Neuronal stem cell (in vitro differentiated cells): ENCODE data around the gene STK32A.
A peak's percentile ranks its signal among the peaks of the same experiment; 100 is the strongest.

ENCODE experiments used
- DNase-seq: peaks from one replicate; pipeline ENCODE4 v3.0.0-alpha.2; 2013; ENCODE audit warnings: low spot score
- H2AFZ ChIP-seq: one replicate; pipeline ENCODE4 v1.6.1; 2013; ENCODE audit warnings: mild to moderate bottlenecking, low read length, inconsistent platforms
- H2AK5ac ChIP-seq: 2 replicates; pipeline ENCODE4 v1.6.1; 2013; ENCODE audit warnings: low read depth, mild to moderate bottlenecking, inconsistent platforms, low read length, moderate library complexity, mixed read lengths
- H2BK120ac ChIP-seq: 2 replicates; pipeline ENCODE4 v1.6.1; 2013; ENCODE audit warnings: low read depth, mild to moderate bottlenecking, inconsistent platforms, low read length, moderate library complexity, mixed read lengths
- H2BK12ac ChIP-seq: one replicate; pipeline ENCODE4 v1.6.1; 2013; ENCODE audit warnings: low read length, inconsistent platforms
- H2BK15ac ChIP-seq: 2 replicates; pipeline ENCODE4 v1.6.1; 2013; ENCODE audit warnings: mild to moderate bottlenecking, low read length, inconsistent platforms, mixed read lengths
- H2BK5ac ChIP-seq: one replicate; pipeline ENCODE4 v1.6.1; 2013; ENCODE audit warnings: inconsistent platforms, mild to moderate bottlenecking, low read length, moderate library complexity
- H3K14ac ChIP-seq: one replicate; pipeline ENCODE4 v1.6.1; 2013; ENCODE audit warnings: low read length, inconsistent platforms
- H3K18ac ChIP-seq: 2 replicates; pipeline ENCODE4 v1.6.1; 2013; ENCODE audit warnings: low read length, inconsistent platforms
- H3K23ac ChIP-seq: 2 replicates; pipeline ENCODE4 v1.6.1; 2013; ENCODE audit warnings: low read depth, mild to moderate bottlenecking, mixed read lengths, low read length, inconsistent platforms; ENCODE audit not compliant: poor library complexity
- H3K27ac ChIP-seq: replicated peaks from 3 replicates; pipeline ENCODE4 v1.5.1; 2013; ENCODE audit warnings: low read length, inconsistent platforms
- H3K27me3 ChIP-seq, 3 experiments: 2 replicates each; pipeline ENCODE4 v1.6.1; 2013; ENCODE audit warnings: low read length in 3 of 3, mild to moderate bottlenecking in 2 of 3, inconsistent platforms in 1 of 3, low read depth in 1 of 3, mixed read lengths in 1 of 3, moderate library complexity in 1 of 3; ENCODE audit not compliant: control insufficient read depth in 3 of 3, insufficient read depth in 3 of 3
- H3K36me3 ChIP-seq, 2 donors: replicated peaks in 1 of 2; 2 replicates each; pipeline ENCODE4 v1.6.1; 2013; ENCODE audit warnings: low read length in 2 of 2; ENCODE audit not compliant: control insufficient read depth in 2 of 2, insufficient read depth in 2 of 2
- H3K4ac ChIP-seq: 2 replicates; pipeline ENCODE4 v1.6.1; 2013; ENCODE audit warnings: inconsistent platforms, mild to moderate bottlenecking, low read length, moderate library complexity
- H3K4me1 ChIP-seq, 2 donors: 1 replicate in 1 of 2; 2 replicates in 1 of 2; pipeline ENCODE4 v1.6.1; 2013; ENCODE audit warnings: low read length in 2 of 2, low read depth in 1 of 2; ENCODE audit not compliant: control insufficient read depth in 2 of 2, insufficient read depth in 1 of 2
- H3K4me2 ChIP-seq: one replicate; pipeline ENCODE4 v1.6.1; 2013; ENCODE audit warnings: mild to moderate bottlenecking, low read length, inconsistent platforms; ENCODE audit not compliant: insufficient read depth, poor library complexity, severe bottlenecking
- H3K4me3 ChIP-seq, 2 donors: 2 replicates each; pipeline ENCODE4 v1.5.1; 2013; ENCODE audit warnings: low read length in 2 of 2, mild to moderate bottlenecking in 2 of 2, inconsistent platforms in 1 of 2, moderate library complexity in 1 of 2
- H3K79me1 ChIP-seq: one replicate; pipeline ENCODE4 v1.6.1; 2013; ENCODE audit warnings: low read depth, mild to moderate bottlenecking, inconsistent platforms, low read length, moderate library complexity
- H3K9ac ChIP-seq: one replicate; pipeline ENCODE4 v1.6.1; 2013; ENCODE audit warnings: mild to moderate bottlenecking, low read depth, low read length, inconsistent platforms; ENCODE audit not compliant: poor library complexity
- H3K9me3 ChIP-seq, 2 donors: replicated peaks in 1 of 2; 2 replicates each; pipeline versions ENCODE3 to v1.6.1; 2013; ENCODE audit warnings: low read length in 2 of 2, mild to moderate bottlenecking in 2 of 2, inconsistent platforms in 1 of 2, low read depth in 1 of 2, mixed read lengths in 1 of 2, moderate library complexity in 1 of 2; ENCODE audit not compliant: control insufficient read depth in 2 of 2, insufficient read depth in 1 of 2
- H4K8ac ChIP-seq: one replicate; pipeline ENCODE4 v1.6.1; 2013; ENCODE audit warnings: low read depth, mild to moderate bottlenecking, inconsistent platforms, low read length, moderate library complexity
- H4K91ac ChIP-seq: one replicate; pipeline ENCODE4 v1.6.1; 2013; ENCODE audit warnings: low read length, low read depth, mild to moderate bottlenecking, inconsistent platforms; ENCODE audit not compliant: poor library complexity
- WGBS, 2 donors: extraction: QIAGEN DNeasy Blood & Tissue Kit; methylation state at CpG; one replicate each; pipeline ENCODE4 v1.1.7; 2013; ENCODE audit warnings: missing lambda C conversion rate in 2 of 2, mixed read lengths in 1 of 2; ENCODE audit not compliant: insufficient read length in 2 of 2, insufficient replicate concordance in 1 of 2; ENCODE audit errors: extremely low coverage in 2 of 2; 5-methylcytosine and 5-hydroxymethylcytosine counted together

Gene STK32A

DNA sequence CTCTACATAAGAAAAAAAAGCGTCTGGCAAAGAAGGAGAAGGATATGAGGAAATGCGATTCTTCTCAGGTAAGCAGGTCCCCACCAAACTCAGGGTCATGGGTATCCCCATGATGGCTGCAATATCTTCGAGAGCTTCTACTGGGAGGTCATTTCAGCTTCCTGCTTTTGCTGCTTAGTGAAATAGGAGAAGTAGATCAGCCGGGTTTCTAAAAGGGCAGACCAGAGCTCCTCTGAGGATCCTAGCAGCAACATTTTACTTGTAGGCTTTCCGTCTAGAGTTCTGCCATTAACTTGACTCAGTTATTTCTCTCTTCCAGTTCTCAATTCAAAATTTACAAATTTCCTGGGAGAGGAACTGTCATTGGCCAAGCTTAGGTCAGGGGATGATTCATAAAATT, 140.3 kb downstream of the STK32A start:
- Histone ChIP-seq H3K14ac (no peak overlapping the region), H2AFZ (no peak overlapping the region), H4K91ac (no peak overlapping the region), H2AK5ac (no peak overlapping the region), H4K8ac (no peak overlapping the region), H3K4me1 (no peaks in the 10 kb centered on the region), H3K27me3 (no peaks in the 10 kb centered on the region), H3K9ac (no peak overlapping the region), H2BK120ac (no peak overlapping the region), H2BK15ac (no peak overlapping the region), H2BK5ac (no peak overlapping the region), H3K27ac (no peak overlapping the region), H3K9me3 (peaks cover 4 to 8% of the 10 kb centered on the region in 2 donors), H3K79me1 (no peaks in the 10 kb centered on the region), H2BK12ac (no peak overlapping the region), H3K18ac (no peak overlapping the region), H3K36me3 (no peaks in the 10 kb centered on the region), H3K4ac (no peak overlapping the region), H3K23ac (no peak overlapping the region), H3K4me2 (no peak overlapping the region), H3K4me3 (no peak overlapping the region)
- WGBS, 2 donors: no CpG with 5 or more reads among the region's 5 CpGs
- DNase-seq: no peak

DNA sequence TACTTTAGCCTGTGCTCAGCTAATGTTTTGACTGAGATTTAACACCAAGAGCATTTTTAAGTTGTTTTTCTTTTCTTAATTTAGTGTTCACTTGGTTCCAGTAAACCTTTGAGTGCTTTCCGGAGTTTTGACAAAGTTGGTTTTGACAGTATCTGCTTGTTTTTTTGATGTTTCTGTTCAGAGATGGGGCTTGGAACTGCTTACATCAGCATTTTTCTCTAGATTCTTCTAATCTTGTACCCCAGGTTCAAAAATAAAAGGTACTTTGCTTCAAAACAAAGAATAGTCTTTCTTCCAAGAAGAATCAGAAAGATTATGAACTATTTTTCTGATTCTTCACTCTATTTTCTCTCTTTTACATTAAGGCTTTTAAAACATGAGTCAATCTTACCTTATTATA, 142.9 kb downstream of the STK32A start:
- Histone ChIP-seq H3K27ac (no peak overlapping the region), H2BK15ac (no peak overlapping the region), H3K4ac (no peak overlapping the region), H2BK120ac (no peak overlapping the region), H3K79me1 (no peaks in the 10 kb centered on the region), H2BK12ac (no peak overlapping the region), H2AFZ (no peak overlapping the region), H3K27me3 (no peaks in the 10 kb centered on the region), H4K91ac (no peak overlapping the region), H3K9me3 (peaks cover 6 to 16% of the 10 kb centered on the region in 2 donors), H3K23ac (no peak overlapping the region), H4K8ac (no peak overlapping the region), H2BK5ac (no peak overlapping the region), H2AK5ac (no peak overlapping the region), H3K36me3 (no peaks in the 10 kb centered on the region), H3K9ac (no peak overlapping the region), H3K4me2 (no peak overlapping the region), H3K14ac (no peak overlapping the region), H3K4me1 (peaks cover 2% of the 10 kb centered on the region in 2 donors), H3K18ac (no peak overlapping the region), H3K4me3 (no peak overlapping the region)
- DNase-seq: no peak
- no CpG with 5 or more reads among the region's 1 CpG for WGBS, 2 donors

DNA sequence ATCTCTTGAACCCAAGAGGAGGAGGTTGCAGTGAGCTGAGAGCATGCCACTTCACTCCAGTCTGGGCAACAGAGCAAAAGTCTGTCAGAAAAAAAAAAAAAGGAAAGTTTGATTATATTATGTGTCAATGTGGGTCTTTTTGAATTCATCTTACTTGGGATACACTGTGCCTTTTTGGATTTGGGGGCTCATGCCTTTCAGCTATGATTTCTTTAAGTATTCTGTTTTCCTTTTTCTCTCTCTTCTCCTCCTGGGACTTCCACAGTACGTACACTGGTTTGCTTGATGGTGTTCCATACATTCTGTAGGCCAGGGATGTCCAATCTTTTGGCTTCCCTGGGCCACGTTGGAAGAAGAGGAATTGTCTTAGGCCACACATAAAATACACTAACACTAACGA, 146.7 kb downstream of the STK32A start:
- Histone ChIP-seq H2BK15ac (no peak overlapping the region), H3K4me1 (peaks cover 4 to 7% of the 10 kb centered on the region in 2 donors), H3K9me3 (peaks cover 6 to 16% of the 10 kb centered on the region in 2 donors), H3K9ac (no peak overlapping the region), H4K8ac (no peak overlapping the region), H2AFZ (no peak overlapping the region), H3K27ac (no peak overlapping the region), H3K18ac (no peak overlapping the region), H2BK120ac (no peak overlapping the region), H3K79me1 (no peaks in the 10 kb centered on the region), H2AK5ac (no peak overlapping the region), H3K4me3 (no peak overlapping the region), H3K27me3 (no peaks in the 10 kb centered on the region), H2BK5ac (no peak overlapping the region), H3K14ac (no peak overlapping the region), H3K4ac (no peak overlapping the region), H3K4me2 (no peak overlapping the region), H3K23ac (no peak overlapping the region), H3K36me3 (no peaks in the 10 kb centered on the region), H4K91ac (no peak overlapping the region), H2BK12ac (no peak overlapping the region)
- WGBS, 2 donors: no CpG with 5 or more reads among the region's 3 CpGs
- DNase-seq: no peak

DNA sequence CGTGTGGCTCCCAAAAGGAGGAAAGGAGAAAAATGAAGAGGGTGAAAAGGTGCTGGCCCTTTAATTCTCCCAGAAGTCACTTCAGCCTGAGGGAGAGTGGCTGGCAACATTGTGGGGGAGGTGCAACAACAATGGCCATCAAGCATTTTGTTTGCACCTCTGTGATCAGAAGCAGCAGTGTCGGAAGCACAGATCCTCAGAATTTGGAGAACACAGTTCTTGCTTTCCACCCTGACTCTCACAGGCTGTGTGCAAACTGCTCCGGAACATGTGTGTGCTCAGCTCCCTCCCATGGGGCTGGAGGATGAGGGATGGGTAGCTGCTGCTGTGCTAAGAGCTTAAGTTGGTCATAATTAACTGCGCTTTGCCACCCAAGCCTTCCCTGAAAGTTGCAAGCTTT, 147.9 kb downstream of the STK32A start:
- Histone ChIP-seq H3K4me1 (peaks cover 4 to 7% of the 10 kb centered on the region in 2 donors), H3K9me3 (peaks cover 6 to 16% of the 10 kb centered on the region in 2 donors), H3K23ac (no peak overlapping the region), H3K27me3 (no peaks in the 10 kb centered on the region), H4K91ac (no peak overlapping the region), H3K4me3 (no peak overlapping the region), H2BK120ac (no peak overlapping the region), H3K79me1 (no peaks in the 10 kb centered on the region), H3K18ac (no peak overlapping the region), H2BK5ac (no peak overlapping the region), H3K4ac (no peak overlapping the region), H2BK12ac (no peak overlapping the region), H3K9ac (peak overlapping the region; percentile 24), H2AFZ (peak overlapping the region; percentile 84), H3K27ac (no peak overlapping the region), H2BK15ac (no peak overlapping the region), H3K4me2 (no peak overlapping the region), H2AK5ac (no peak overlapping the region), H4K8ac (no peak overlapping the region), H3K14ac (no peak overlapping the region), H3K36me3 (no peaks in the 10 kb centered on the region)
- no CpG with 5 or more reads among the region's 4 CpGs for WGBS, 2 donors
- DNase-seq: no peak
